SK-N-SH (cell line): ENCODE measurements around the gene ZGPAT. TPM values are rescaled to one million over a fixed set of nuclear protein-coding genes. Genes with fewer than 3 reads are reported as not detected.

Experiments used
- CTCF ChIA-PET: fragments of 300-600, 350-600 bp; formaldehyde crosslinking; extraction: SDS; loops from one replicate; lab custom pipeline; 2021; lab: Yijun Ruan, JAX
- POLR2A ChIA-PET: fragments of 350-600 bp; sonication (Branson Sonifier 250); formaldehyde crosslinking; extraction: SDS; loops from one replicate; lab custom pipeline; 2020; ENCODE audit warnings: antibody characterized with exemption, inconsistent platforms; lab: Yijun Ruan, JAX
- DNase-seq: peaks from one replicate; pipeline ENCODE4 v3.0.0; 2012
- H2AFZ ChIP-seq: fragments of 200-600 bp; sonication (generic); 2 replicates; pipeline ENCODE4 v1.8.1; 2016; ENCODE audit warnings: antibody characterized with exemption, mild to moderate bottlenecking, low read depth
- H3F3A ChIP-seq: fragments of 200-600 bp; sonication (generic); replicated peaks from 2 replicates; pipeline ENCODE3; 2016; ENCODE audit warnings: antibody characterized with exemption, mild to moderate bottlenecking; ENCODE audit not compliant: insufficient read depth
- H3K27ac ChIP-seq, 2 experiments: fragments of 200-500 bp in 1 of 2; fragments of 200-600 bp in 1 of 2; sonication (Bioruptor generic) in 1 of 2; sonication (generic), shearing (Covaris generic) in 1 of 2; 2 replicates each; pipeline versions ENCODE4 v1.5.1 to v1.6.1; 2014 to 2016; ENCODE audit warnings: low read depth in 2 of 2, inconsistent platforms in 1 of 2, low read length in 1 of 2, mild to moderate bottlenecking in 1 of 2, mixed read lengths in 1 of 2
- H3K27me3 ChIP-seq: fragments of 200-600 bp; sonication (generic), shearing (Covaris generic); 2 replicates; pipeline ENCODE4 v1.6.1; 2016; ENCODE audit warnings: mixed run types; ENCODE audit not compliant: insufficient read depth
- H3K36me3 ChIP-seq, 2 experiments: fragments of 200-500 bp in 1 of 2; fragments of 200-600 bp in 1 of 2; sonication (Bioruptor generic) in 1 of 2; sonication (generic) in 1 of 2; replicated peaks in 1 of 2; 2 replicates each; pipeline versions ENCODE3 to v1.5.1; 2014 to 2016; ENCODE audit warnings: low read length in 1 of 2, mild to moderate bottlenecking in 1 of 2; ENCODE audit not compliant: insufficient read depth in 2 of 2, control insufficient read depth in 1 of 2
- H3K4me1 ChIP-seq, 2 experiments: fragments of 200-500 bp in 1 of 2; fragments of 200-600 bp in 1 of 2; sonication (Bioruptor generic) in 1 of 2; sonication (generic), shearing (Covaris generic) in 1 of 2; 2 replicates each; pipeline versions ENCODE4 v1.5.1 to v1.6.1; 2014 to 2016; ENCODE audit warnings: low read depth in 1 of 2, low read length in 1 of 2, mixed run types in 1 of 2; ENCODE audit not compliant: insufficient read depth in 2 of 2, control insufficient read depth in 1 of 2
- H3K4me2 ChIP-seq: fragments of 200-600 bp; sonication (generic), shearing (Covaris generic); 2 replicates; pipeline ENCODE4 v1.6.1; 2017; ENCODE audit warnings: mixed run types
- H3K4me3 ChIP-seq, 2 experiments: fragments of 200-500 bp in 1 of 2; fragments of 200-600 bp in 1 of 2; sonication (Bioruptor generic) in 1 of 2; sonication (generic), shearing (Covaris generic) in 1 of 2; 2 replicates each; pipeline versions ENCODE4 v1.5.1 to v1.8.1; 2014 to 2016; ENCODE audit warnings: low read depth in 2 of 2, inconsistent platforms in 1 of 2, low read length in 1 of 2, mild to moderate bottlenecking in 1 of 2, mixed read lengths in 1 of 2, moderate library complexity in 1 of 2
- H3K79me2 ChIP-seq: fragments of 200-600 bp; sonication (generic); 2 replicates; pipeline ENCODE4 v1.8.1; 2017; ENCODE audit warnings: mild to moderate bottlenecking; ENCODE audit not compliant: insufficient read depth
- H3K9ac ChIP-seq: fragments of 200-600 bp; sonication (generic); 2 replicates; pipeline ENCODE4 v1.6.1; 2017; ENCODE audit warnings: mixed run types
- H3K9me2 ChIP-seq: fragments of 200-600 bp; sonication (generic); 2 replicates; pipeline ENCODE4 v1.6.1; 2017; ENCODE audit warnings: mixed run types
- H3K9me3 ChIP-seq: fragments of 200-600 bp; sonication (generic); 2 replicates; pipeline ENCODE4 v1.6.1; 2017; ENCODE audit warnings: mixed run types, mild to moderate bottlenecking, moderate library complexity
- H4K20me1 ChIP-seq: fragments of 200-600 bp; sonication (generic); 2 replicates; pipeline ENCODE4 v1.6.1; 2017; ENCODE audit warnings: mild to moderate bottlenecking, mixed run types; ENCODE audit not compliant: insufficient read depth
- FOXJ3 ChIP-seq: sonication (generic); formaldehyde crosslinking; IDR thresholded peaks from 2 replicates; pipeline ENCODE4 v1.5.1; 2020; ENCODE audit warnings: mild to moderate bottlenecking, missing genetic modification reagents
- FOXM1 ChIP-seq: IDR thresholded peaks from 2 replicates; pipeline ENCODE4 v1.4.0; 2012; ENCODE audit warnings: low read depth, mild to moderate bottlenecking
- GABPA ChIP-seq: IDR thresholded peaks from 2 replicates; pipeline ENCODE4 v1.4.0; 2012; ENCODE audit warnings: low read depth, mild to moderate bottlenecking
- GATA2 ChIP-seq: sonication (generic); formaldehyde crosslinking; IDR thresholded peaks from 2 replicates; pipeline ENCODE4 v1.5.0; 2020; ENCODE audit warnings: mild to moderate bottlenecking, missing genetic modification reagents
- IRF3 ChIP-seq: fragments of 150-350 bp; IDR thresholded peaks from 2 replicates; pipeline ENCODE4 v1.6.1; 2016; ENCODE audit warnings: mild to moderate bottlenecking, low read depth, low read length
- JUND ChIP-seq: IDR thresholded peaks from 2 replicates; pipeline ENCODE4 v1.4.0; 2012
- NFIC ChIP-seq: IDR thresholded peaks from 2 replicates; pipeline ENCODE4 v1.4.0; 2012; ENCODE audit warnings: borderline replicate concordance
- RCOR1 ChIP-seq: fragments of 150-350 bp; IDR thresholded peaks from 2 replicates; pipeline ENCODE4 v1.6.1; 2017; ENCODE audit warnings: antibody characterized with exemption, low read length
- REST ChIP-seq: IDR thresholded peaks from 2 replicates; pipeline ENCODE4 v1.6.1; 2012; ENCODE audit warnings: mild to moderate bottlenecking, low read depth, low read length, moderate library complexity
- RFX5 ChIP-seq: IDR thresholded peaks from 2 replicates; pipeline ENCODE4 v1.6.1; 2012; ENCODE audit warnings: mild to moderate bottlenecking, improper control_type of control experiment, low read length
- RXRA ChIP-seq: IDR thresholded peaks from 2 replicates; pipeline ENCODE4 v1.4.0; 2012; ENCODE audit warnings: low read depth, mild to moderate bottlenecking, borderline replicate concordance
- TCF12 ChIP-seq: IDR thresholded peaks from 2 replicates; pipeline ENCODE4 v1.4.0; 2012
- TEAD4 ChIP-seq: IDR thresholded peaks from 2 replicates; pipeline ENCODE4 v1.4.0; 2012; ENCODE audit warnings: mild to moderate bottlenecking, borderline replicate concordance; ENCODE audit not compliant: insufficient read depth
- USF1 ChIP-seq: IDR thresholded peaks from 2 replicates; pipeline ENCODE4 v1.4.0; 2012; ENCODE audit warnings: low read depth, borderline replicate concordance
- USF2 ChIP-seq: fragments of 150-350 bp; IDR thresholded peaks from 2 replicates; pipeline ENCODE4 v1.6.1; 2017; ENCODE audit warnings: antibody characterized with exemption, low read length, low read depth, borderline replicate concordance
- YY1 ChIP-seq: IDR thresholded peaks from 2 replicates; pipeline ENCODE4 v1.4.0; 2012; ENCODE audit warnings: low read depth, mild to moderate bottlenecking
- WGBS: methylation state at CpG from one replicate; pipeline ENCODE4 v1.1.6; 2017; ENCODE audit warnings: low lambda C conversion rate; 5-methylcytosine and 5-hydroxymethylcytosine counted together
- polyA plus RNA-seq, 3 experiments: library from polyadenylated mRNA; depleted of rRNA; stranded (reverse); fragments of >200 nt; gene quantifications; 2 replicates each; pipeline ENCODE4 v1.2.3, GENCODE V29; 2012

ZGPAT gene
- polyA plus RNA-seq, 1 of the 3 experiments (the other 2 are of a cell fraction), result 33.7 TPM

- Histone ChIP-seq H3F3A (no peaks in the 10 kb centered on the region), H3K27me3 (no peaks in the 10 kb centered on the region), H3K9me2 (no peaks in the 10 kb centered on the region), H3K27ac (no peak overlapping the region), H3K79me2 (no peaks in the 10 kb centered on the region), H4K20me1 (no peaks in the 10 kb centered on the region), H3K4me2 (no peak overlapping the region), H2AFZ (no peak overlapping the region), H3K9me3 (no peaks in the 10 kb centered on the region), H3K36me3 (no peaks in the 10 kb centered on the region), H3K4me3 (no peak overlapping the region), H3K4me1 (peaks cover 0 to 5% of the 10 kb centered on the region in 2 experiments; a peak in 1 of 4 replicates), H3K9ac (no peak overlapping the region)
- ChIA-PET POLR2A (no interaction called here), CTCF (interaction anchor here (2.4 to 7.5 kb wide), 4 partner anchors 10 to 92 kb away, joined by 9 to 103 read pairs (median 49); partner anchors contain the start of gene TPD52L2)
- TF ChIP-seq USF2 (no peak), NFIC (no peak), JUND (no peak), GABPA (no peak), IRF3 (no peak), RFX5 (no peak), FOXJ3 (CRISPR knock-in tag) (no peak), TCF12 (no peak), FOXM1 (no peak)
- WGBS, result 86% methylated on average over 18 of the region's 20 CpGs
- DNase-seq, result no peak
Observed at GRCh38 chr20:63772781-63773518, 65.1 kb downstream of the ZGPAT start.

- H3K9ac ChIP-seq, result no peak overlapping the region
- no peaks in the 10 kb centered on the region for H3K9me2 ChIP-seq
- H3K4me2 ChIP-seq, result no peak overlapping the region
- DNase-seq, result no peak
- H3K27ac ChIP-seq, result no peak overlapping the region
- CTCF ChIA-PET, result interaction anchor here (0.7 to 7.5 kb wide), 9 partner anchors 11 to 235 kb away, joined by 4 to 103 read pairs (median 24); partner anchors contain the start of genes ABHD16B, PTK6 and TPD52L2
- no peaks in the 10 kb centered on the region for H3K36me3 ChIP-seq
- no peak overlapping the region for H3K4me3 ChIP-seq
- POLR2A ChIA-PET, result no interaction called here
- peaks cover 0 to 5% of the 10 kb centered on the region in 2 experiments; a peak in 1 of 4 replicates for H3K4me1 ChIP-seq
- 94% methylated on average over 31 of the region's 33 CpGs for WGBS
- no peaks in the 10 kb centered on the region for H3K27me3 ChIP-seq
- no peaks in the 10 kb centered on the region for H4K20me1 ChIP-seq
- H2AFZ ChIP-seq, result no peak overlapping the region
- H3K9me3 ChIP-seq, result no peaks in the 10 kb centered on the region
- H3F3A ChIP-seq, result no peaks in the 10 kb centered on the region
- no peaks in the 10 kb centered on the region for H3K79me2 ChIP-seq
- TF ChIP-seq USF2 (no peak), YY1 (no peak), NFIC (no peak), USF1 (no peak), REST (no peak), IRF3 (no peak), TEAD4 (no peak), GABPA (no peak), RXRA (no peak), RCOR1 (no peak), GATA2 (CRISPR knock-in tag) (no peak)
Observed at GRCh38 chr20:63773571-63774241, 65.9 kb downstream of the ZGPAT start.
